ENCODE measurements around the gene SMIM43.
A peak's percentile ranks its signal among the peaks of the same experiment; 100 is the strongest.

The SMIM43 gene

GRCh38 chr4:121800638-121800960 lies 35.6 kb upstream of the SMIM43 start:
- Histone ChIP-seq H3K4me3 (ENCODE audit: low read length, poor library complexity, severe bottlenecking) (peak overlapping the region; percentile 95), H3K4me1 (ENCODE audit: insufficient read depth, low read length, poor library complexity, severe bottlenecking) (peaks cover 33% of the 10 kb centered on the region), H3K9me2 (replicated peaks; ENCODE audit: low read depth, low read length) (no peaks in the 10 kb centered on the region), H3K9ac (ENCODE audit: low read depth, low read length, poor library complexity, severe bottlenecking) (peak overlapping the region; percentile 95), H3K79me2 (ENCODE audit: insufficient read depth, low read length) (peaks cover 43% of the 10 kb centered on the region), H3F3A (ENCODE audit: low read depth) (no peaks in the 10 kb centered on the region), H2AFZ (ENCODE audit: low read length) (peak overlapping the region; percentile 98), H3K4me2 (ENCODE audit: low read depth, low read length, poor library complexity, severe bottlenecking) (peak overlapping the region; percentile 75), H4K20me1 (ENCODE audit: insufficient read depth, low read length, poor library complexity, severe bottlenecking) (peaks cover 21% of the 10 kb centered on the region), H3K36me3 (ENCODE audit: insufficient read depth, low read length) (peaks cover 9% of the 10 kb centered on the region; the same call in 1 of the 2 replicates), H3K27me3 (ENCODE audit: insufficient read depth, low read length, poor library complexity, severe bottlenecking) (peaks cover 7% of the 10 kb centered on the region), H3K9me3 (ENCODE audit: insufficient read depth, low read depth, low read length) (no peaks in the 10 kb centered on the region)
- TF ChIP-seq EZH2phosphoT487 (IDR thresholded peaks at IDR 0.05; ENCODE audit: borderline replicate concordance), result no peak
- TF ChIP-seq CTCF (conservative IDR thresholded peaks at IDR 0.05; ENCODE audit: low read length), result no peak

GRCh38 chr4:121799867-121800501 lies 35.0 kb upstream of the SMIM43 start:
- H3K4me1 ChIP-seq (ENCODE audit: insufficient read depth, low read length, poor library complexity, severe bottlenecking), result peaks cover 31% of the 10 kb centered on the region
- H3K27me3 ChIP-seq (ENCODE audit: insufficient read depth, low read length, poor library complexity, severe bottlenecking), result peaks cover 7% of the 10 kb centered on the region
- H3K4me2 ChIP-seq (ENCODE audit: low read depth, low read length, poor library complexity, severe bottlenecking), result peak overlapping the region; percentile 75
- H3K9me2 ChIP-seq (replicated peaks; ENCODE audit: low read depth, low read length), result no peaks in the 10 kb centered on the region
- no peaks in the 10 kb centered on the region for H3K9me3 ChIP-seq (ENCODE audit: insufficient read depth, low read depth, low read length)
- H3F3A ChIP-seq (ENCODE audit: low read depth), result no peaks in the 10 kb centered on the region
- H4K20me1 ChIP-seq (ENCODE audit: insufficient read depth, low read length, poor library complexity, severe bottlenecking), result peaks cover 19% of the 10 kb centered on the region
- peak overlapping the region; percentile 95 for H3K4me3 ChIP-seq (ENCODE audit: low read length, poor library complexity, severe bottlenecking)
- H3K79me2 ChIP-seq (ENCODE audit: insufficient read depth, low read length), result peaks cover 38% of the 10 kb centered on the region
- H3K9ac ChIP-seq (ENCODE audit: low read depth, low read length, poor library complexity, severe bottlenecking), result peak overlapping the region; percentile 95
- peaks cover 8% of the 10 kb centered on the region; the same call in 1 of the 2 replicates for H3K36me3 ChIP-seq (ENCODE audit: insufficient read depth, low read length)
- peak overlapping the region; percentile 98; the same call in 1 of the 2 replicates for H2AFZ ChIP-seq (ENCODE audit: low read length)
- TF ChIP-seq EZH2phosphoT487 (IDR thresholded peaks at IDR 0.05; ENCODE audit: borderline replicate concordance) (no peak), CTCF (conservative IDR thresholded peaks at IDR 0.05; ENCODE audit: low read length) (no peak)

- H4K20me1 ChIP-seq (ENCODE audit: insufficient read depth, low read length, poor library complexity, severe bottlenecking), result peaks cover 15% of the 10 kb centered on the region
- peaks cover 32% of the 10 kb centered on the region for H3K79me2 ChIP-seq (ENCODE audit: insufficient read depth, low read length)
- H3K4me2 ChIP-seq (ENCODE audit: low read depth, low read length, poor library complexity, severe bottlenecking), result no peak overlapping the region
- H3K4me3 ChIP-seq (ENCODE audit: low read length, poor library complexity, severe bottlenecking), result no peak overlapping the region
- no peak for TF ChIP-seq CTCF (conservative IDR thresholded peaks at IDR 0.05; ENCODE audit: low read length)
- no peak for TF ChIP-seq EZH2phosphoT487 (IDR thresholded peaks at IDR 0.05; ENCODE audit: borderline replicate concordance)
- H3K9me2 ChIP-seq (replicated peaks; ENCODE audit: low read depth, low read length), result no peaks in the 10 kb centered on the region
- no peaks in the 10 kb centered on the region for H3K9me3 ChIP-seq (ENCODE audit: insufficient read depth, low read depth, low read length)
- no peaks in the 10 kb centered on the region for H3F3A ChIP-seq (ENCODE audit: low read depth)
- H3K36me3 ChIP-seq (ENCODE audit: insufficient read depth, low read length), result peaks cover 1% of the 10 kb centered on the region; the same call in 1 of the 2 replicates
- peaks cover 24% of the 10 kb centered on the region for H3K4me1 ChIP-seq (ENCODE audit: insufficient read depth, low read length, poor library complexity, severe bottlenecking)
- H2AFZ ChIP-seq (ENCODE audit: low read length), result peak overlapping the region; percentile 30; the same call in 1 of the 2 replicates
- H3K9ac ChIP-seq (ENCODE audit: low read depth, low read length, poor library complexity, severe bottlenecking), result no peak overlapping the region
- peaks cover 7% of the 10 kb centered on the region for H3K27me3 ChIP-seq (ENCODE audit: insufficient read depth, low read length, poor library complexity, severe bottlenecking)
Observed at GRCh38 chr4:121799208-121799823, 34.4 kb upstream of the SMIM43 start.

All from Loucy (cell line).